ENCODE measurements around the gene BATF3.
"Not testable (repeated sequence)": the region's sequence is repeated elsewhere in the genome, so short reads cannot be mapped to it uniquely, and the experiment has no call there.

The BATF3 gene

GRCh38 chr1:212664409-212665199, 35.0 kb downstream of the BATF3 start:
- no peak for DNase-seq (ENCODE audit: extremely low read depth in 1 of 2, low read depth in 1 of 2)

- not testable (repeated sequence) for DNase-seq (ENCODE audit: extremely low read depth in 1 of 2, low read depth in 1 of 2)
Observed at GRCh38 chr1:212658250-212658649, 41.4 kb downstream of the BATF3 start.

DNA sequence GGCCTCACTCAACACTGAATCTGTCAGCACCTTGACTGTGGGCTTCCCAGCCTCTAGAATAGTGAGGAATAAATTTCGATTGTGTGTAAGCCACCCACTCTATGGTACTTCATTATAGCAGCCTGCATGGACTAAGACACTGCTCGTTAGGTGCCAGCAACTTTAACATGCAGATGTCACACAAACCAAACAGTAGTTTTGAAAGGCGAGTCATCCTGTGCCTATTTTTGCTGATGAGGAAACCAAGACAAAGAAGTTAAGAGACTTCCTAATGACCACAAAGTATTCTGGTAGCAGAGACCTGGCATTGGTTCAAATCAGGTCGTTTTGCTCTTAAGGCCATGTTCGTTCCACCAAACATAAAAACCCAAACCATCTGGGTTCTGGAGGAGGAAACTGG, 42.9 kb downstream of the BATF3 start:
- no peak for DNase-seq (ENCODE audit: extremely low read depth in 1 of 2, low read depth in 1 of 2)

DNA sequence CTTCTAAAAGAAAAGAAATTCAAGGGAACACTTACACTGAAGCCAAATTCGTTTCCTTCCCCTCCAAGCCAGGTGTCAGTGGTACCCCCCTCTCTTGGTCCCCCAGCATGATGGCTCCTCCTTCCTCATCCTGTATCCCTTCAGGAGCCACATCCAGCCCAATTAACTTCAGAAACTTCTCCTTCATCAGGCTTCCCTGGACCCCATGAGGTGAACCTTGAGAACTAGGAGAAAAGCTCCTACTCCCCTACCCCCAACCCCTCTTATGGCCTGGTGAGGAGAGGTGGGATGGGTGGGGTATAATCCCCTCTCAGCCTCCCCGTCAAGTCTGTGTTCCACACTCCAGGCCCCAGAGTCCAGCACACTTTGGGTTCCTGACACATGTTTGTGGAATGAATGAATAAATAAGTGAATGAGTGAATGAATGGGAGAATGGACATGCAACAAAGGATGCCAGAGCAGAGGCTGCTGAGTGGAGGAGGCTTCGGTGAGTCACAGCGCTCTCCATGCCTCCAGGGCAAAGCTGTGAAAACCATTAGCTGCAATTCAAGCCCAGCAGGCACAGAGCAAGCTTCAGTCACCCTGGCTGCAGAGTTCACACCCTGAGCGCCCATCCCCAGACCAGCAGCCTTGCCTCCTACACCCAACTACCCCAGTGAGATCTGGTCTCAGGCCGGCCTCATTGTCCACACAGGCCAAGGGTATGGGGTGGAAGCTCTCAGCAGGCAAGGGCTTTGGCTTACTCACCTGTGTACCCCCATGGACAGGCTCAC, 43.8 kb downstream of the BATF3 start:
- DNase-seq (ENCODE audit: extremely low read depth in 1 of 2, low read depth in 1 of 2) = no peak

GRCh38 chr1:212652609-212653008, 47.0 kb downstream of the BATF3 start:
- DNase-seq (ENCODE audit: extremely low read depth in 1 of 2, low read depth in 1 of 2) = no peak

GRCh38 chr1:212651977-212652376, 47.7 kb downstream of the BATF3 start:
- DNase-seq (ENCODE audit: extremely low read depth in 1 of 2, low read depth in 1 of 2) = no peak

DNA sequence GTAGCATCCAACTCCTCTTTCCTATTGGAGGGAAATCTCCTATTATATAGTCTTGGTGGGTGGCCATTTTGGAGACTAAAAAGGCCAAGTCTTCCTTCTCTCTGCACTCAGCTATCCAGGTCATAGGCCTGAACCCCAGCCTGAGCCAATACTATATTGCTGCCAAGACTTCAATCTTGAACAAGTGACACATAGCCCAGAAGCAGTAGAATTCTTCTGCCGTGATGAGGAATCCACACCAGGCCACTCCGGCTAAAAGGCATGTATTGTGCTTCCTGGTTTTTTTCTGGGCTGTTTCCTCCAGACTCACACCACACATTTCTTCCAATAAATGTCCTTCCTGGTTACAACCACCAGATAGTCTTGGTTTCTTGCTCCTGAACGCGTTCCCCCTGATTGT, 48.1 kb downstream of the BATF3 start:
- DNase-seq (ENCODE audit: extremely low read depth in 1 of 2, low read depth in 1 of 2) = no peak

DNA sequence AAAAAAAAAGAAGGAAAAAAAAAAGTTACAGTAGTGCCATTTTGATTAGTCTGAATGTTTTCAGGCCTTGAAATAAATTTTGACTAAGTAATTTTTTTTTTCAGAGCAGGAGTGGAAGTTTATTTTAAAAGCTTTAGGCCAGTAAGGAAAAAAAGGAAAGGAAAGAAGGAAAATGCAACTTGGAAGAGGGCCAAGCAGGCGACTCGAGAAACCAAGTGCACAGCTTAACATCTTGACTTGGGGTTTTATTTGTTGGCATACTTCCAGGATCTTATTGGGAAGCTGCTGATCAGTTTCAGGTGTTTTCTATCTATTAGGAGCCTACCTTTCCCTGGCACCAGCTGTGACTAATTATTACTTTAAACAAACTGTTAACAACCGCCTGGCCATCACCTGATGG, 49.4 kb downstream of the BATF3 start:
- DNase-seq (ENCODE audit: extremely low read depth in 1 of 2, low read depth in 1 of 2) = no peak

- DNase-seq (ENCODE audit: extremely low read depth in 1 of 2, low read depth in 1 of 2) = no peak
Observed at GRCh38 chr1:212649020-212649419, 50.6 kb downstream of the BATF3 start.

GRCh38 chr1:212648431-212648830, 51.2 kb downstream of the BATF3 start:
- no peak for DNase-seq (ENCODE audit: extremely low read depth in 1 of 2, low read depth in 1 of 2)

DNA sequence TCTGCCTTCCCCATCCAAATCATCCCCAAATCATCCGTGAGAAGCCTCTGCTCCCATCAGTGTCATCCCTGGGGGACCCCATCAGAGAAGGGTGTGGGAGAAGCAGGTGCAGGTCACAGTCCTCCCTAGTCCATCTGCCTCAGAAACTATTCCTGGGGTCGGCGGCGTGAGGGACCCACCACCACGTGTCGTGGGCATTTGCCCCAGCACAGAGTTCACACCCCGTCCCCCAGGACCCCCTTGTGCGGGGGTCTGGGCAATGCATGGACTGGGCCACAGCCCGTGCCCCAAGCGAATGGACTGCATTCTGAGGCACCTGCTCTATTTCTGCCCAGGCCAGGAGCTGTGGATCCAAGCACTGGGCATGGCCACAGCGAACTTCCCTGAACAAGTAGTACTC, 52.6 kb downstream of the BATF3 start:
- no peak for DNase-seq (ENCODE audit: extremely low read depth in 1 of 2, low read depth in 1 of 2)

DNA sequence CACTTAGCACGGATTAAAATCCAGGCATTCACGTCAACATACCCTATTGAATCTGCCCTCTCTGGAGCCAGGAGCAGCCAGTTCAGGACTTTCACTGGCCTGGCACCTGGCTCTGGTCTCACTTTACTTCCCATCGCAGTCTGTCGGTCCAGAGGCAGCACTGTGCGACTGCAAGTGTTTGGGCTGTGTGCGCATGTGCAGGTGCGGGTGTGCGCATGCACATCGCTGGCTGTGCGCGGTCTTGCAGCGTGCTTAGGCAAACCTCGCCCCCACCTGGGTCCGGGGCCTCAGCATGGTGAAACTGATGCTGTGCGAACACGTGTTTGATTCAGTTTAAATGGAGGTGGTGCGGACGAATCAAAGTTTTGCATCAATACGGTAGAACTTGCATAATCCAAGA, 53.1 kb downstream of the BATF3 start:
- DNase-seq (ENCODE audit: extremely low read depth in 1 of 2, low read depth in 1 of 2) = no peak

DNA sequence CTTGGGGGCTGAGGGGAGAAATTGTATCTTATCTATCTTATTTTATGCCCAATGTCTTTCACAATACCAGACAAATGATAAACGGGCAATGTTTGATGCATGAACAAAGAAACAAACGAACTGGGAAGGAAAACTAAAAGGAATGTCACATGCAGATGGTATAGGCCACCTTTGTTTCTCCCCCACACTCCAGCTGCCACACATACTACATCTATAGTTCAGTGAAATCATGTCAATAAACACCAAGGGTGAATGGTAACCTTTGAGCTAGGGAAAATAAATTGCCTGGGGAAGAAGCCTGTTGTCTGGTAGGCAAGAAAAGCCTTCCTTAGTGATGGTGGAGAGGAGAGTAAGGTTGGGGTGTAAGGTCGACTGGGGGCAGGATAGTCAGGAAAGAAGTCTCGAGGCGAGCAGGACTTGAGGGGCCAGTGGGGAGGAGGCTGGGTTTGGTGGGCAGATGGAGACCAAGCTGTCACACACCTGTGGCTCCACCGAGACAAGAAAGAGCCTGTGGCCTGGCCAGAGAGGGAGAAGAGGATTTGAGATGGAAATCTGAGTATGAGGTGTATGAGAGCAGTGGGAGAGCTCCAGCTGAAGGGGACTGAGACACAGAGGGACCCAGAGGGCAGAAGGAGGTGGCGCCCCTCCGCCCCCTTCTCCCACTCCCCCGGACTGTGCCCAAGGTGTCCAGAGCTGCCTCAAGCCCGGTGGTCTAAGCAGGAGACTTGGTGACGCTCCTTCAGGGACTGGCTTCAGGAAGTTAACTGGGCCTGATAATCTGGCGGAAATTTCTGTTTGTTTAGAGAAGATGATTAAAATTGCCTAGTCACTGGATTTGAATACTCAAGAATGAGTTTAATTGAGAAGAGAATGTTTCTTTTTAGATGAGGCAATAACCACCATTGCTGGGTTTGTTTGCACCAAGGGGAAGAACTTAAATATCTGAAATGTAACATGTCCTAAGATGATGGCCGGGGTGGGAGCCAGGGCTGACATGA, 53.8 kb downstream of the BATF3 start:
- DNase-seq (ENCODE audit: extremely low read depth in 1 of 2, low read depth in 1 of 2) = no peak

DNA sequence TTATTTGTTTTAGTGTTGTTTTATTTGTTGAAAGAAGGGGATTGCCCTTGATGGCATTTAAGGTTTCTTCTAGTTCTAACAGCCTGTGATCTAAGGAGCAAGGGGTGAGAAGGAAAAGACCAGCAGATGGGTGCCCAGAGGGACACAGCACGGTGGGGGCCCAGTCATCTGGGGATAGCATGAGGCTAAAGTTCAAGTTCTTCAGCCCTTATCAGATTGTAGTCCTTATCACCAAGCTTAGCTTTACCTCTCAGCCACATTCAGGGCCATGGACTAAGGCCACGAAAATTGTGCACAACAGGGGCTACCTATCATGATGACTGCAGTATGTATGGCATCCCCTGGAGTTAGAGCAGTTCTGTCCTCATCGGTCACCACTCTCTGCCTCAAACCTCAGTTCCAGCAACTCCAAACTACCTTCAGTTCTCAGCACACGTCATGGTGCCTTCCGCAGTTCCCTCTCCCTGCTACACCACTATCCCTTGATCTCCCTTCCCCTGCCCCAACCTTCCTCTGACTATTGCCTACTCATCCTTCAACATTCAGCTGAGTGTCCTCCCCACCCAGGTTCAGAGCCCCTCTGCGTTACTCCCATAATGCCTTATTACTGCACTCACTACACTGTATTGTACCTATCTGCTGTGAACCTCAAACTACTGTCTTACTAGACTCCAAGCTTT, 54.6 kb downstream of the BATF3 start:
- DNase-seq (ENCODE audit: extremely low read depth in 1 of 2, low read depth in 1 of 2) = no peak

DNA sequence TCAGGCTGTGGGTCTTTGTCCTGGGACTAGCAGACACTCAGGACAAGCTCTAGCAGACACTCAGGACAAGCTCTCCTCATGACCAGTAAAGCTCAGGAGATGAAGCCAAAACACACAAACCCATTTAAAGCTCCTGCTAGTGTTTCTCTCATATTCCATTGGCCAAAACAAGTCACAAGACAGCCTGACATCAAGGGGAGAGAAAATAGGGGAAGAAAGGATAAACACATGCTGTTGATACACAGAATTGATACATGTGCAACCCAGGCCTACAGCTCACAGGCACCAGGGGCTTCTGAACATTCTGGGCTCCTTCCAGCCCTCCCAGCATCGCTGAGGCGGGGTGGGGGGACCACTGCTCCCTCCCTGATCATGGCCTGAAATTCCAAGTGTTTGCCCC, 55.8 kb downstream of the BATF3 start:
- no peak for DNase-seq (ENCODE audit: extremely low read depth in 1 of 2, low read depth in 1 of 2)

GRCh38 chr1:212641956-212642355, 57.7 kb downstream of the BATF3 start:
- DNase-seq (ENCODE audit: extremely low read depth in 1 of 2, low read depth in 1 of 2) = no peak

- DNase-seq (ENCODE audit: extremely low read depth in 1 of 2, low read depth in 1 of 2) = no peak
Observed at GRCh38 chr1:212640223-212640878, 59.3 kb downstream of the BATF3 start.

DNA sequence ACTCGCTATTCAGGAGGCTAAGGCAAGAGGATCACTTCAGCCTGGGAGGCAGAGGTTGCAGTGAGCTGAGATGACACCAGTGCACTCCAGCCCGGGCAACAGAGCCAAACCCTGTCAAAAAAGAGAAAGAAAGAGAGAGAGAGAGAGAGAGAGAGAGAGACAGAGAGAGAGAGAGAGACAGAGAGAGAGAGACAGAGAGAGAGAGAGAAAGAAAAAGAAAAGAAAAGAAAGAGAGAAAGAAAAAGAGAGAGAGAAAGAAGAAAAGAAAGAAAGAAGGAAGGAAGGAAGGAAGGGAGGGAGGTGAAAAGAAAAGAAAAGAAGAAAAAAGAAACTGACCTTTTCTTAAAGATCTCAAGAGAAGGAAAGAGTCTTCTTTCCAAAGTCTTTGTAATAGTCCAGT, 60.1 kb downstream of the BATF3 start:
- not testable (repeated sequence) for DNase-seq (ENCODE audit: extremely low read depth in 1 of 2, low read depth in 1 of 2)

GRCh38 chr1:212638492-212639151, 61.0 kb downstream of the BATF3 start:
- DNase-seq (ENCODE audit: extremely low read depth in 1 of 2, low read depth in 1 of 2) = no peak

Measured in activated CD8-positive, alpha-beta memory T cell treated with anti-CD3 and anti-CD28 coated beads for 1 hour (primary cell).